ENCODE measurements around the gene PTPRC.
"Not testable (repeated sequence)": the region's sequence is repeated elsewhere in the genome, so short reads cannot be mapped to it uniquely, and the experiment has no call there.

PTPRC gene

DNA sequence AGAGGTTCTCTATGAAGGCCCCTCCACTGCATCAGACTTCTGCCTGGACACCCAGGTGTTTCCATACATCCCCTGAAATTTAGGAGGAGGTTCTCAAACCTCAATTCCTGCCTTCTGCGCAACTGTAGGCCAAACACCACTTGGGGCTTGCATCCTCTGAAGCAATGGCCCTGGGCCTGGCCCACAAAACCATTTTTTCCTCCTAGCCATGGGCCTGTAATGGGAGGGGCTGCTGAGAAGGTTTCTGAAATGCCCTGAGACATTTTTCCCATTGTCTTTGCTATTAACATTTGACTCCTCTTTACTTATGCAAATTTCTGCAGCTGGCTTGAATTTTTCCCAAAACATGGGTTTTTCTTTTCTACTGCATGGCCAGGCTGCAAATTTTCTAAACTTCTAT, 37.9 kb upstream of the PTPRC start:
- TF ChIP-seq, protein P1, sequence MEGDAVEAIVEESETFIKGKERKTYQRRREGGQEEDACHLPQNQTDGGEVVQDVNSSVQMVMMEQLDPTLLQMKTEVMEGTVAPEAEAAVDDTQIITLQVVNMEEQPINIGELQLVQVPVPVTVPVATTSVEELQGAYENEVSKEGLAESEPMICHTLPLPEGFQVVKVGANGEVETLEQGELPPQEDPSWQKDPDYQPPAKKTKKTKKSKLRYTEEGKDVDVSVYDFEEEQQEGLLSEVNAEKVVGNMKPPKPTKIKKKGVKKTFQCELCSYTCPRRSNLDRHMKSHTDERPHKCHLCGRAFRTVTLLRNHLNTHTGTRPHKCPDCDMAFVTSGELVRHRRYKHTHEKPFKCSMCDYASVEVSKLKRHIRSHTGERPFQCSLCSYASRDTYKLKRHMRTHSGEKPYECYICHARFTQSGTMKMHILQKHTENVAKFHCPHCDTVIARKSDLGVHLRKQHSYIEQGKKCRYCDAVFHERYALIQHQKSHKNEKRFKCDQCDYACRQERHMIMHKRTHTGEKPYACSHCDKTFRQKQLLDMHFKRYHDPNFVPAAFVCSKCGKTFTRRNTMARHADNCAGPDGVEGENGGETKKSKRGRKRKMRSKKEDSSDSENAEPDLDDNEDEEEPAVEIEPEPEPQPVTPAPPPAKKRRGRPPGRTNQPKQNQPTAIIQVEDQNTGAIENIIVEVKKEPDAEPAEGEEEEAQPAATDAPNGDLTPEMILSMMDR (IDR thresholded peaks at IDR 0.05; ENCODE audit: borderline replicate concordance, control extremely low read depth, extremely low read depth, insufficient read depth, missing control alignments), result no peak
- in situ Hi-C loops (cut with MboI; ENCODE audit: low sequenced_read_pairs, unreplicated experiment), result no loop called here
- DNase-seq (ENCODE audit: low spot score), result no peak

DNA sequence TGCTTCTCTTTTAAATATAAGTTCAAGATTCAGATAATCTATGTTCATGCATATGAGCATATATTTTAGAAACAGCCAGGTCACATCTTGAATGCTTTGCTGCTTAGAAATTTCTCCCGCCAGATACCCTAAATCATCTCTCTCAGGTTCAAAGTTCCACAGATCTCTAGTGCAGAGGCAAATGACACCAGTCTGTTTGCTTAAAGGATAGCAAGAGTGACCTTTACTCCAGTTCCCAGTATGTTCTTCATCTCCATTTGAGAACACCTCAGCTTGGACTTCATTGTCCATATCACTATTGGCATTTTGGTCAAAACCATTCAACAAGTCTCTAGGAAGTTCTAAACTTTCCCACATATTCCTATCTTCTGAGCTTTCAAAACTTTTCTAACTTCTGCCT, 37.5 kb upstream of the PTPRC start:
- in situ Hi-C loops (cut with MboI; ENCODE audit: low sequenced_read_pairs, unreplicated experiment), result not testable (repeated sequence)

DNA sequence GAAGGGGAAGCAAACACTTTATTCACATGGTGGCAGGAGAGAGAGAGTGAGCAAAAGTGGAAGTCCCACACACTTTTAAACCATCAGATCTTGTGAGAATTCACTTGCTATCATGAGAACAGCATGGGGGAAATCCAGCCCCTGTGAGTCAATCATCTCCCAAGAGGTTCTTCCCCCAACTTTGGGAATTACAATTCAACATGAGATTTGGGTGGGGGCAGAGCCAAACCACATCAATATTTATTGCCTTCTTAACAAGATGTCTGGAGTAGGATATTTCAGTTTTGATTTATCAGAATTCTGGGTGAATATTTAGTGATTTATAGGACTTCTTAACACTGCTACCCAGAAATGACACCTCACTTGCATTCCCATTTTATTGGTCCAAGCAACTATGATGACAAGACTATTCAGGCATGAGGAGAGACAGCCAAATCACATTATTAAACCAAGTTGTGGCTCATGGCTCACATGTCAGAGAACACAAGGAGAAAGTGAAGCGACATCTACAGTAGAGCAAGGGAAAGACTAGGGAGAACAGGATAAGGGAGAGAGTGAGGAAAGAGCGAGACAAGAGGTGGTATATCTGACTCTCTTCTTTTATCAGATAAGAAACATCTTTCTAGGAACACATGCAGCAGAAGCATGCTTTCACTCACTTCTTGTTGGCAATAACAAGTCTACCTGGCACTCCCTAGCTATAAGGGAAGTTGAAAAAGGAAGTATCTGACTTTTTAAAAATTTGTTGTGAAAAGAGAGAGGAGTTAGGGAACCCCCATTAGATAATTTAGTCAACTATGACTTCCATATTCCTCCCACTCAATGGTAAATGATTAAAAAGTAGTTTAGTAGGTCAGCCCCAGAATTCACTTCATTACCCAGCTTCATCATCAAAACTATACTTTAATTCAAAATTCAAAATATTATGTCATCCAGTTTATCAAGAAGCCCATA, 36.6 kb upstream of the PTPRC start:
- in situ Hi-C loops (cut with MboI; ENCODE audit: low sequenced_read_pairs, unreplicated experiment), result no loop called here
- no peak for DNase-seq (ENCODE audit: low spot score)
- TF ChIP-seq, protein P1 (IDR thresholded peaks at IDR 0.05; ENCODE audit: borderline replicate concordance, control extremely low read depth, extremely low read depth, insufficient read depth, missing control alignments), result no peak

More for the DNA sequence above, 37.5 kb upstream of the PTPRC start:
- not testable (repeated sequence) for DNase-seq (ENCODE audit: low spot score)

DNA sequence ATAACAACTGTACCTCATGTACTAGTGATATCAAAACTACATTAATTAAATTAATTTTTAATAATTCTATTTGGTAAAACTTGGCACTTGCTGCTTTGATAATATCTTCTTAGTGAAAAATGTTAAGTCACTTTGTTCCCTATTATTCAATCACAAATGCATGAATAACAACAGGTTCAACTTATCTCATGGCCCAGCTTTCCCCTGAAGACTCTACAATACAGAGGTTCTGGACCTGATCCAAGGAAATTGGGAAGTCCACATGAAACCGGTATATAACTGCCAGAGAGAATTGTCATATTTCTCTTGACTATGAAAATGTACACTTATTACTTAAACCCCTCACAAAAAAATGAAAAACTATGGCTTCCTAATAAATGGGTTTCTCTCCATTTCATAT, 33.9 kb upstream of the PTPRC start:
- in situ Hi-C loops (cut with MboI; ENCODE audit: low sequenced_read_pairs, unreplicated experiment), result no loop called here
- TF ChIP-seq, protein P1 (IDR thresholded peaks at IDR 0.05; ENCODE audit: borderline replicate concordance, control extremely low read depth, extremely low read depth, insufficient read depth, missing control alignments), result no peak
- no peak for DNase-seq (ENCODE audit: low spot score)

DNA sequence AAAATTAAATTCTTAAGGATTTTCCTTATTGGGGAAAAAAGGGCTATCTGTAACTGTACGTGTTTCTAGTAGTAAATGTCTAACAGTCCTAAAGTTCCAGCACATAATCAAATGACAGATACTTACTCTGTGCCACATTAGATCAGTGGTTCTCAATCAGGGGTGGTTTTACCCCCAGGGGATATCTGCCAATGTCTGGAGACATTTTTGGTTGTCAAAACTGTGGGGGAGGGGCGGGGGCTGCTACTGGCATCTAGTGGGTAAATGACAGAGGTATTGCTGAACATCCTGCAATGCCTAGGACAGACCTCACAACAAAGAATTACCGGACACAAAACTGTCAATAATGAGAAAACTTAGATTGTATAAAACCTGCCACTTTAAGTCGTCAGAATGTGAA, 33.4 kb upstream of the PTPRC start:
- TF ChIP-seq, protein P1 (IDR thresholded peaks at IDR 0.05; ENCODE audit: borderline replicate concordance, control extremely low read depth, extremely low read depth, insufficient read depth, missing control alignments), result no peak
- in situ Hi-C loops (cut with MboI; ENCODE audit: low sequenced_read_pairs, unreplicated experiment), result no loop called here
- no peak for DNase-seq (ENCODE audit: low spot score)

DNA sequence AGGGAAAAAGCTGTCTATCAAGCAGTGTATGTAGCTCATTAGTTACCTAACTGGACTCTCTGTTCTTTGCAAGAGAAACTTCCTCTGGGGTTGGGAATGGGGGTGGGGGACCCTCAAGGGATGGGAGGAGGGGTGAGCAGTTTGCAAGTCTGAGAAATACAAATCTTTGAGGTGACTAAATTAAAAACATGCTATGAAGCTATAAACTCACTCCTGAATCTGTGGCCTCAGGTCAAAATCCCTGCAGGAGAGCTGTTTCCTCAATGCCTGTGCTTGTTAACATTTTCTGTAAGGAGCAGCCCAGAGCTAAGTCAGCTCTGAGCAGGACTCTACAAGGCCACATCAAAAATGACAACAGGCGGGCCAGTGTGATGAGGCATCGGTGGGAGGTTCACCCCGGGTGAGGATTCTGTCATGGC, 32.8 kb upstream of the PTPRC start:
- in situ Hi-C loops (cut with MboI; ENCODE audit: low sequenced_read_pairs, unreplicated experiment), result no loop called here
- TF ChIP-seq, protein P1 (IDR thresholded peaks at IDR 0.05; ENCODE audit: borderline replicate concordance, control extremely low read depth, extremely low read depth, insufficient read depth, missing control alignments), result no peak
- no peak for DNase-seq (ENCODE audit: low spot score)

DNA sequence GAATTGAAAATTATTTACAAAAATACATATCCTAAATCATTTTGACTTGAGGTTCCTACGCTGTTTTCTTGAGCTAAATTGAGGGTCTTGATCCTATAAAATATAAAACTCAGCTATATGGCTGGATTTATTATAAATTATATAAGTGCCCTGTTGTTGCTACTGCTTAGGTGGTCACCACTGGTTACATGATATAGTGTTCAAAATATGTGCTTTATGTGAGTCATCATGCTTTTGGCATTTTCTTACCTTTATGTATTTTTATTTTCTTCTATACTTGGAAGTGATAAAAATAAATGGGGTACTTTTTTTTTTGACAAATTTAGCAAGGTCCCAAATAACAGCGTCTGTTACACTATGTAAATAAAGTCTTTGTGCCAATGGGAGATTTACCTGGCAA, 31.1 kb upstream of the PTPRC start:
- TF ChIP-seq, protein P1 (IDR thresholded peaks at IDR 0.05; ENCODE audit: borderline replicate concordance, control extremely low read depth, extremely low read depth, insufficient read depth, missing control alignments), result no peak
- in situ Hi-C loops (cut with MboI; ENCODE audit: low sequenced_read_pairs, unreplicated experiment), result no loop called here
- no peak for DNase-seq (ENCODE audit: low spot score)
